SK-N-SH (cell line): ENCODE results near the gene SMYD3. TPM values are rescaled to one million over a fixed set of nuclear protein-coding genes. Genes with fewer than 3 reads are reported as not detected.

ENCODE experiments used
- CTCF ChIA-PET: fragments of 300-600, 350-600 bp; formaldehyde crosslinking; extraction: SDS; loops from one replicate; lab custom pipeline; 2021; lab: Yijun Ruan, JAX
- POLR2A ChIA-PET: fragments of 350-600 bp; sonication (Branson Sonifier 250); formaldehyde crosslinking; extraction: SDS; loops from one replicate; lab custom pipeline; 2020; ENCODE audit warnings: antibody characterized with exemption, inconsistent platforms; lab: Yijun Ruan, JAX
- DNase-seq: peaks from one replicate; pipeline ENCODE4 v3.0.0; 2012
- H2AFZ ChIP-seq: fragments of 200-600 bp; sonication (generic); 2 replicates; pipeline ENCODE4 v1.8.1; 2016; ENCODE audit warnings: antibody characterized with exemption, mild to moderate bottlenecking, low read depth
- H3F3A ChIP-seq: fragments of 200-600 bp; sonication (generic); replicated peaks from 2 replicates; pipeline ENCODE3; 2016; ENCODE audit warnings: antibody characterized with exemption, mild to moderate bottlenecking; ENCODE audit not compliant: insufficient read depth
- H3K27ac ChIP-seq, 2 experiments: fragments of 200-500 bp in 1 of 2; fragments of 200-600 bp in 1 of 2; sonication (Bioruptor generic) in 1 of 2; sonication (generic), shearing (Covaris generic) in 1 of 2; 2 replicates each; pipeline versions ENCODE4 v1.5.1 to v1.6.1; 2014 to 2016; ENCODE audit warnings: low read depth in 2 of 2, inconsistent platforms in 1 of 2, low read length in 1 of 2, mild to moderate bottlenecking in 1 of 2, mixed read lengths in 1 of 2
- H3K27me3 ChIP-seq: fragments of 200-600 bp; sonication (generic), shearing (Covaris generic); 2 replicates; pipeline ENCODE4 v1.6.1; 2016; ENCODE audit warnings: mixed run types; ENCODE audit not compliant: insufficient read depth
- H3K36me3 ChIP-seq, 2 experiments: fragments of 200-500 bp in 1 of 2; fragments of 200-600 bp in 1 of 2; sonication (Bioruptor generic) in 1 of 2; sonication (generic) in 1 of 2; replicated peaks in 1 of 2; 2 replicates each; pipeline versions ENCODE3 to v1.5.1; 2014 to 2016; ENCODE audit warnings: low read length in 1 of 2, mild to moderate bottlenecking in 1 of 2; ENCODE audit not compliant: insufficient read depth in 2 of 2, control insufficient read depth in 1 of 2
- H3K4me1 ChIP-seq, 2 experiments: fragments of 200-500 bp in 1 of 2; fragments of 200-600 bp in 1 of 2; sonication (Bioruptor generic) in 1 of 2; sonication (generic), shearing (Covaris generic) in 1 of 2; 2 replicates each; pipeline versions ENCODE4 v1.5.1 to v1.6.1; 2014 to 2016; ENCODE audit warnings: low read depth in 1 of 2, low read length in 1 of 2, mixed run types in 1 of 2; ENCODE audit not compliant: insufficient read depth in 2 of 2, control insufficient read depth in 1 of 2
- H3K4me2 ChIP-seq: fragments of 200-600 bp; sonication (generic), shearing (Covaris generic); 2 replicates; pipeline ENCODE4 v1.6.1; 2017; ENCODE audit warnings: mixed run types
- H3K4me3 ChIP-seq, 2 experiments: fragments of 200-500 bp in 1 of 2; fragments of 200-600 bp in 1 of 2; sonication (Bioruptor generic) in 1 of 2; sonication (generic), shearing (Covaris generic) in 1 of 2; 2 replicates each; pipeline versions ENCODE4 v1.5.1 to v1.8.1; 2014 to 2016; ENCODE audit warnings: low read depth in 2 of 2, inconsistent platforms in 1 of 2, low read length in 1 of 2, mild to moderate bottlenecking in 1 of 2, mixed read lengths in 1 of 2, moderate library complexity in 1 of 2
- H3K79me2 ChIP-seq: fragments of 200-600 bp; sonication (generic); 2 replicates; pipeline ENCODE4 v1.8.1; 2017; ENCODE audit warnings: mild to moderate bottlenecking; ENCODE audit not compliant: insufficient read depth
- H3K9ac ChIP-seq: fragments of 200-600 bp; sonication (generic); 2 replicates; pipeline ENCODE4 v1.6.1; 2017; ENCODE audit warnings: mixed run types
- H3K9me2 ChIP-seq: fragments of 200-600 bp; sonication (generic); 2 replicates; pipeline ENCODE4 v1.6.1; 2017; ENCODE audit warnings: mixed run types
- H3K9me3 ChIP-seq: fragments of 200-600 bp; sonication (generic); 2 replicates; pipeline ENCODE4 v1.6.1; 2017; ENCODE audit warnings: mixed run types, mild to moderate bottlenecking, moderate library complexity
- H4K20me1 ChIP-seq: fragments of 200-600 bp; sonication (generic); 2 replicates; pipeline ENCODE4 v1.6.1; 2017; ENCODE audit warnings: mild to moderate bottlenecking, mixed run types; ENCODE audit not compliant: insufficient read depth
- CHD2 ChIP-seq: fragments of 150-350 bp; IDR thresholded peaks from 2 replicates; pipeline ENCODE4 v1.6.1; 2018; ENCODE audit warnings: low read length; ENCODE audit not compliant: partially characterized antibody
- CTCF ChIP-seq: fragments of 200-600 bp; sonication (generic); IDR thresholded peaks from 2 replicates; pipeline ENCODE4 v1.6.1; 2017; ENCODE audit warnings: antibody characterized with exemption, mild to moderate bottlenecking, moderate library complexity
- FOXJ3 ChIP-seq: sonication (generic); formaldehyde crosslinking; IDR thresholded peaks from 2 replicates; pipeline ENCODE4 v1.5.1; 2020; ENCODE audit warnings: mild to moderate bottlenecking, missing genetic modification reagents
- GABPA ChIP-seq: IDR thresholded peaks from 2 replicates; pipeline ENCODE4 v1.4.0; 2012; ENCODE audit warnings: low read depth, mild to moderate bottlenecking
- GATA2 ChIP-seq: sonication (generic); formaldehyde crosslinking; IDR thresholded peaks from 2 replicates; pipeline ENCODE4 v1.5.0; 2020; ENCODE audit warnings: mild to moderate bottlenecking, missing genetic modification reagents
- IRF3 ChIP-seq: fragments of 150-350 bp; IDR thresholded peaks from 2 replicates; pipeline ENCODE4 v1.6.1; 2016; ENCODE audit warnings: mild to moderate bottlenecking, low read depth, low read length
- JUND ChIP-seq: IDR thresholded peaks from 2 replicates; pipeline ENCODE4 v1.4.0; 2012
- MEF2A ChIP-seq: IDR thresholded peaks from 2 replicates; pipeline ENCODE4 v1.4.0; 2012; ENCODE audit warnings: low read depth, borderline replicate concordance
- NRF1 ChIP-seq: IDR thresholded peaks from 2 replicates; pipeline ENCODE4 v1.6.1; 2012; ENCODE audit warnings: low read depth, mild to moderate bottlenecking, low read length
- PBX3 ChIP-seq: IDR thresholded peaks from 2 replicates; pipeline ENCODE4; 2012
- RAD21 ChIP-seq: IDR thresholded peaks from 2 replicates; pipeline ENCODE4 v1.6.1; 2012; ENCODE audit warnings: mild to moderate bottlenecking, low read length
- RCOR1 ChIP-seq: fragments of 150-350 bp; IDR thresholded peaks from 2 replicates; pipeline ENCODE4 v1.6.1; 2017; ENCODE audit warnings: antibody characterized with exemption, low read length
- RXRA ChIP-seq: IDR thresholded peaks from 2 replicates; pipeline ENCODE4 v1.4.0; 2012; ENCODE audit warnings: low read depth, mild to moderate bottlenecking, borderline replicate concordance
- SIN3A ChIP-seq: IDR thresholded peaks from 2 replicates; pipeline ENCODE4 v1.6.1; 2012; ENCODE audit warnings: low read depth, mild to moderate bottlenecking, low read length, moderate library complexity, borderline replicate concordance
- USF1 ChIP-seq: IDR thresholded peaks from 2 replicates; pipeline ENCODE4 v1.4.0; 2012; ENCODE audit warnings: low read depth, borderline replicate concordance
- USF2 ChIP-seq: fragments of 150-350 bp; IDR thresholded peaks from 2 replicates; pipeline ENCODE4 v1.6.1; 2017; ENCODE audit warnings: antibody characterized with exemption, low read length, low read depth, borderline replicate concordance
- ZBTB33 ChIP-seq: IDR thresholded peaks from 2 replicates; pipeline ENCODE4 v1.4.0; 2012; ENCODE audit warnings: low read depth, borderline replicate concordance
- WGBS: methylation state at CpG from one replicate; pipeline ENCODE4 v1.1.6; 2017; ENCODE audit warnings: low lambda C conversion rate; 5-methylcytosine and 5-hydroxymethylcytosine counted together
- polyA plus RNA-seq, 3 experiments: library from polyadenylated mRNA; depleted of rRNA; stranded (reverse); fragments of >200 nt; gene quantifications; 2 replicates each; pipeline ENCODE4 v1.2.3, GENCODE V29; 2012

Gene SMYD3
- polyA plus RNA-seq, 1 of the 3 experiments (the other 2 are of a cell fraction): 31.4 TPM

- Histone ChIP-seq H3K9me2 (no peaks in the 10 kb centered on the region), H3F3A (peaks cover 5% of the 10 kb centered on the region), H3K4me1 (peaks cover 4 to 5% of the 10 kb centered on the region in 2 experiments; a peak in 2 of 4 replicates), H3K36me3 (peaks cover 0 to 6% of the 10 kb centered on the region in 2 experiments), H3K9me3 (no peaks in the 10 kb centered on the region), H3K79me2 (no peaks in the 10 kb centered on the region), H3K4me3 (no peak overlapping the region), H2AFZ (no peak overlapping the region), H3K4me2 (no peak overlapping the region), H3K9ac (no peak overlapping the region), H4K20me1 (no peaks in the 10 kb centered on the region), H3K27me3 (no peaks in the 10 kb centered on the region), H3K27ac (no peak overlapping the region)
- no peak for DNase-seq
- TF ChIP-seq RAD21 (peak; percentile 30; the same call in 1 of the 2 replicates), RXRA (no peak), PBX3 (no peak)
- ChIA-PET POLR2A (no interaction called here), CTCF (interaction anchor here (0.6 to 1.7 kb wide), 4 partner anchors 12 to 672 kb away, joined by 3 to 5 read pairs (median 3); no protein-coding TSS in a partner anchor)
- 97% methylated on average over 13 of the region's 13 CpGs for WGBS
These were observed 681.8 kb downstream of the SMYD3 start for GRCh38 chr1:245825128-245825901.

GRCh38 chr1:245823408-245824147, 683.5 kb downstream of the SMYD3 start:
- Histone ChIP-seq H4K20me1 (no peaks in the 10 kb centered on the region), H3K9me3 (no peaks in the 10 kb centered on the region), H3K9me2 (no peaks in the 10 kb centered on the region), H3F3A (peaks cover 5% of the 10 kb centered on the region), H3K36me3 (no peaks in the 10 kb centered on the region), H3K79me2 (no peaks in the 10 kb centered on the region), H3K4me3 (no peak overlapping the region), H3K4me2 (peak overlapping the region; percentile 10; the same call in 1 of the 2 replicates), H2AFZ (no peak overlapping the region), H3K9ac (0 out of 2 replicates have a peak overlapping the region, but pooled peaks have one; percentile 41), H3K27ac (peak overlapping the region; percentile 86 to 88), H3K27me3 (no peaks in the 10 kb centered on the region), H3K4me1 (peaks cover 4 to 5% of the 10 kb centered on the region in 2 experiments; a peak in 2 of 4 replicates)
- WGBS: 95% methylated on average over 13 of the region's 13 CpGs
- CTCF ChIA-PET: no interaction called here
- no peak for DNase-seq
- POLR2A ChIA-PET: no interaction called here
- TF ChIP-seq RCOR1 (no peak), FOXJ3 (CRISPR knock-in tag) (no peak), MEF2A (no peak), GABPA (no peak), SIN3A (no peak), NRF1 (no peak), CHD2 (no peak), USF2 (no peak), USF1 (no peak), IRF3 (no peak), ZBTB33 (no peak), JUND (no peak), GATA2 (CRISPR knock-in tag) (no peak), CTCF (no peak)
